GM23248 (cell line): ENCODE measurements around the gene ODAD4.

Experiments
- EZH2 ChIP-seq: fragments of 200-600 bp; sonication (generic); IDR thresholded peaks from 2 replicates; pipeline ENCODE4 v1.6.1; 2018; ENCODE audit warnings: antibody characterized with exemption, mild to moderate bottlenecking; ENCODE audit not compliant: insufficient read depth, poor library complexity, severe bottlenecking
- EZH2phosphoT487 ChIP-seq: fragments of 200-600 bp; sonication (generic); IDR thresholded peaks from 2 replicates; pipeline ENCODE4 v1.6.1; 2018; ENCODE audit warnings: antibody characterized with exemption, moderate library complexity, mild to moderate bottlenecking, low read depth; ENCODE audit not compliant: insufficient read depth

- no peak for TF ChIP-seq EZH2
- TF ChIP-seq EZH2phosphoT487, result no peak
Measured at GRCh38 chr17:42002792-42003301, 72.4 kb downstream of the ODAD4 start.
